ENCODE measurements around the gene TET1.
"Not testable (repeated sequence)": the region's sequence is repeated elsewhere in the genome, so short reads cannot be mapped to it uniquely, and the experiment has no call there.

TET1 gene

DNA sequence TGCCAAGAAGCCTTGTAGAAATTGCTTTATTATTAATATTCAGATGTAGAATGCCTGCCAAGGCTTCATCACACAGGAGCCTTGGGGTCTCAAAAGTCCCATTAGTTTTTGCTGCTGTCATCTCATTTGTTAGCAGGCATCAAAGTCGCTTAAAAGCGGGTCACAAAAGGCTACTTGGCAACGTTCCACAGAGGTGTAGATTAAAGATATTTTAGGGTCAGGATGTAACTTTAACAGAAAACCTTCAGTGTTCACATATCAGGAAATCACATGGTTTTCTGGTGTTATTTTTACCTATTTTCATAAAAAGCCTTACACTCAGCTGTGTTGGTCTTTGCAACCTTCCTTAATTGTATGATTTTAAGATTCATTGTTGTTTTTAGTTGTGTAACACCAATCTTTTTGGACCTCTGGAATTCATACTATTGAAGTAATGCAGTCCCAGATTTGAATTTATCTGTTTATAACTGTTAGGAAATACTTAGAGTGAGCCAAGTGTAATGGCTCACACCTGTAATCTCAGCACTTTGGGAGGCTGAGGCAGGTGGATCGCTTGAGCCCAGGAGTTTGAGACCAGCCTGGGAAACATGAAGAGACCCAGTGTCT lies 65.3 kb downstream of the TET1 start:
- DNase-seq (ENCODE audit: insufficient read length, low spot score): no peak
- TF ChIP-seq SPI1 (IDR thresholded peaks at IDR 0.05; ENCODE audit: low read depth, low read length) (no peak), PAX5 (IDR thresholded peaks at IDR 0.05; ENCODE audit: insufficient read depth, low read length, severe bottlenecking) (no peak), POLR2A (IDR thresholded peaks at IDR 0.05; ENCODE audit: low read depth, low read length) (no peak), TAF1 (IDR thresholded peaks at IDR 0.05; ENCODE audit: low read depth, low read length) (no peak), POLR2AphosphoS5 (IDR thresholded peaks at IDR 0.05; ENCODE audit: low read depth, low read length) (no peak), POU2F2 (IDR thresholded peaks at IDR 0.05; ENCODE audit: low read depth, low read length) (no peak)
- peak; percentile 31 for FAIRE-seq

DNA sequence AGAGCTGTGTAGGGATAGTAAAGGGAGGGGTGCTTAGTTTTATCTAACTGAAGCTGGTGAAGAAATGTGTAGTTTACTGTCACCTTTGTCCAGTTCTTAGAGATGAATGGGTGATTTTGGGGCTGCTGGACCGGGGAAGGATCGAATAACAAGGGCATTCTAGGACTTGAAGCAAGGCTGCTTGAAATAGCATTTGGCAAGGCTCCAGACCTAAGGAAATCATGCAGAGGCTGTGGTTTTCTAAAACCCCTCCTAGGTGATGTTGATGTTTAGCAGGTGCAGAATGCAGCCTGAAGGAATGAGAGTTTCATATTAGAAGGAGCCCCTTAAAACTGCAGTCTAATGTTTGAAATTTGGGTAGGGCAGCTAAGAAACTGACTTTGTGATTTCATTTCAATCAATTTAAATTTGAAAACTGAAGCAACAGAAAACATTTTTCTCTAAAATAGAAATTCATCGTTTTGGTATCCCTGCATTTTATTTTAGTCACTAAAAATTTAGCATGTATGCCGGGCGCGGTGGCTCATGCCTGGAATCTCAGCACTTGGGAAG lies 68.5 kb downstream of the TET1 start:
- TF ChIP-seq SPI1 (IDR thresholded peaks at IDR 0.05; ENCODE audit: low read depth, low read length) (no peak), PAX5 (IDR thresholded peaks at IDR 0.05; ENCODE audit: insufficient read depth, low read length, severe bottlenecking) (no peak)
- DNase-seq (ENCODE audit: insufficient read length, low spot score): no peak
- peak; percentile 52 for FAIRE-seq

DNA sequence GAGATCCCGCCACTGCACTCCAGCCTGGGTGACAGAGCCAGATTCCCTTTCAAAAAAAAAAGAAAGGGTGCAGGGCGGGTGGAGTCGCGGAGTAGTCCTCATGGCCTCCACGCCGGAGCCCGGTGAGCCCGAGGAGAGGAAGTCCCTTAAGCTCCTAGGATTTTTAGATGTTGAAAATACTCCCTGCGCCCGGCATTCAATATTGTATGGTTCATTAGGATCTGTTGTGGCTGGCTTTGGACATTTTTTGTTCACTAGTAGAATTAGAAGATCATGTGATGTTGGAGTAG lies 72.1 kb downstream of the TET1 start:
- not testable (repeated sequence) for FAIRE-seq; DNase-seq (ENCODE audit: insufficient read length, low spot score)

DNA sequence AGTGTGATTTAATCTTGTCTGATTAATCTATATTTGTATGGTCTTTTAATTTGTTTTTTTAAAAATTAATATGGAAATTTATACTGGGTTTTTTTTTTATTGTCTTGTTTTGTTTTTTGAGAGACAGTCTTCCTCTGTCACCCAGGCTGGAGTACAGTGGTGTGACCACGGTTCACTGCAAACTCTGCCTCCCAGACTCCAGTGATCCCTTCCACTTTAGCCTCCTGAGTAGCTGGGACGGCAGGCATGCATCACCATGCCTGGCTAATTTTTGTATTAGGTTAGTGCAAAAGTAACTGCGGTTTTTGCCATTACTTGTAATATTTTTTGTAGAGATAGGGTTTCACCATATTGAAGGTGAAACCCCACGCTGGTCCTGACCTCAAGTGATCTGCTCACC lies 73.1 kb downstream of the TET1 start:
- TF ChIP-seq POLR2AphosphoS5 (IDR thresholded peaks at IDR 0.05; ENCODE audit: low read depth, low read length) (no peak), PAX5 (IDR thresholded peaks at IDR 0.05; ENCODE audit: insufficient read depth, low read length, severe bottlenecking) (no peak), POU2F2 (IDR thresholded peaks at IDR 0.05; ENCODE audit: low read depth, low read length) (no peak), TAF1 (IDR thresholded peaks at IDR 0.05; ENCODE audit: low read depth, low read length) (no peak), POLR2A (IDR thresholded peaks at IDR 0.05; ENCODE audit: low read depth, low read length) (no peak), SPI1 (IDR thresholded peaks at IDR 0.05; ENCODE audit: low read depth, low read length) (no peak)
- FAIRE-seq (no peak), DNase-seq (ENCODE audit: insufficient read length, low spot score) (no peak)

DNA sequence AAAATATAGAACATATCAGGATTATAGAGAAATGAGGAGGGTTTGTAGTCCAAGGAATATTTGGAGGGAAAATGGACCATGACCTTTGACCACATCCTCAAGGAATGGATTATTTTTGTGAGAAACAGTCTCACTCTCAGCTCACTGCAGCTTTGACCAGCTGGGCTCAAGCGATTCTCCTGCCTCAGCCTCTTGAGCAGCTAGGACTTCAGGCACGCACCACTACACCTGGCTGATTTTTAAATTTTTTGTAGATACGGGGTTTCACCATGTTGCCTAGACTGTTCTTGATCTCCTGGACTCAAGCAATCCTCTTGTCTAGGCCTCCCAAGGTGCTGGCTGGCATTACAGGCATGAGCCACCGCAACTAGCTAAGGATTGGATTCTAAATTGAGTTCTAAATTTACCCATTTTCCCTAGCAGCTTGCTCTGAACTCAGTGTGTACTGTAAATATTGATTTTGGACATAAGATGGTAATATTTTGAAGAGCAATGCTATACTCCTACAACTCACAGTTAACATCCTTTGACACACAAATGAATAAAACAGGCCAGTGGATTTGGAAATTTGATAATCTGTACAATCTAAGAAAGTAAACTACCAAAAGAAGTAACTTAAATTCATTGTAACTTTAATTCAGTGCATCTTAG lies 73.8 kb downstream of the TET1 start:
- TF ChIP-seq PAX5 (IDR thresholded peaks at IDR 0.05; ENCODE audit: insufficient read depth, low read length, severe bottlenecking) (no peak), POLR2AphosphoS5 (IDR thresholded peaks at IDR 0.05; ENCODE audit: low read depth, low read length) (no peak), POU2F2 (IDR thresholded peaks at IDR 0.05; ENCODE audit: low read depth, low read length) (no peak), POLR2A (IDR thresholded peaks at IDR 0.05; ENCODE audit: low read depth, low read length) (no peak), SPI1 (IDR thresholded peaks at IDR 0.05; ENCODE audit: low read depth, low read length) (no peak), TAF1 (IDR thresholded peaks at IDR 0.05; ENCODE audit: low read depth, low read length) (no peak)
- FAIRE-seq: peak; percentile 61
- no peak for DNase-seq (ENCODE audit: insufficient read length, low spot score)

DNA sequence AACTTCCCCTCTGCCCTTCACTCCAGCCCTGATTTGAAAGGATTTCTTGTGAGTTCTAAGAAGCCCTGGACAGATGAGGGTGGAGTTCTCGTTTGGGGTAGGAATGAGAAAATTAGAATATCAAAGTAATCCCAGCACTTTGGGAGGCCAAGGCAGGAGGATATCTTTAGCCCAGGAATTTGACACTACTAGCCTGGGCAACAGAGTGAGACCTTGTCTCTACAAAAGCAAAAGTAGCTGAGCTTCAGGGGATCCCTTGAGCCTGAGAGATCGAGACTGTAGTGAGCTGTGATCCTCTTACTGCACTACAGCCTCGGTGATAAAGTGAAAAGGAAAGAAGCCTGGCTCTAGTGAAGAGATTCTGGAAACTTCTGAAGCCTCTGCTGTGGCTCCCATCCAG lies 76.2 kb downstream of the TET1 start:
- DNase-seq (ENCODE audit: insufficient read length, low spot score) (no peak), FAIRE-seq (no peak)
- TF ChIP-seq TAF1 (IDR thresholded peaks at IDR 0.05; ENCODE audit: low read depth, low read length): no peak
- no peak for TF ChIP-seq POLR2AphosphoS5 (IDR thresholded peaks at IDR 0.05; ENCODE audit: low read depth, low read length)
- TF ChIP-seq POU2F2 (IDR thresholded peaks at IDR 0.05; ENCODE audit: low read depth, low read length): no peak
- no peak for TF ChIP-seq POLR2A (IDR thresholded peaks at IDR 0.05; ENCODE audit: low read depth, low read length)
- TF ChIP-seq SPI1 (IDR thresholded peaks at IDR 0.05; ENCODE audit: low read depth, low read length): no peak

DNA sequence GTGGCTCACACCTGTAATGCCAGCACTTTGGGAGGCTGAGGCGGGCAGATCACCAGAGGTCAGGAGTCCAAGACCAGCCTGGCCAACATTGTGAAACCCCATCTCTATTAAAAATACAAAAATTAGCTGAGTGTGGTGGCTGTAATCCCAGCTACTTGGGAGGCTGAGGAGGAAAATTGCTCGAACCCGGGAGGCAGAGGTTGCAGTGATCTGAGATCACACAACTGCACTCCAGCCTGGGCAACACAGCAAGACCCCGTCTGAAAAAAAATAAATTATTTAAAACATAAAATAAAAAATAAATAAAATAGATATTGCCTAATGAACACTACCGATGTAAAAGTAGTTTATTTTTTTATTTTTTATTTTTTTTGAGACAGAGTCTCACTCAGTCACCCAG lies 83.4 kb downstream of the TET1 start:
- not testable (repeated sequence) for FAIRE-seq; DNase-seq (ENCODE audit: insufficient read length, low spot score)

DNA sequence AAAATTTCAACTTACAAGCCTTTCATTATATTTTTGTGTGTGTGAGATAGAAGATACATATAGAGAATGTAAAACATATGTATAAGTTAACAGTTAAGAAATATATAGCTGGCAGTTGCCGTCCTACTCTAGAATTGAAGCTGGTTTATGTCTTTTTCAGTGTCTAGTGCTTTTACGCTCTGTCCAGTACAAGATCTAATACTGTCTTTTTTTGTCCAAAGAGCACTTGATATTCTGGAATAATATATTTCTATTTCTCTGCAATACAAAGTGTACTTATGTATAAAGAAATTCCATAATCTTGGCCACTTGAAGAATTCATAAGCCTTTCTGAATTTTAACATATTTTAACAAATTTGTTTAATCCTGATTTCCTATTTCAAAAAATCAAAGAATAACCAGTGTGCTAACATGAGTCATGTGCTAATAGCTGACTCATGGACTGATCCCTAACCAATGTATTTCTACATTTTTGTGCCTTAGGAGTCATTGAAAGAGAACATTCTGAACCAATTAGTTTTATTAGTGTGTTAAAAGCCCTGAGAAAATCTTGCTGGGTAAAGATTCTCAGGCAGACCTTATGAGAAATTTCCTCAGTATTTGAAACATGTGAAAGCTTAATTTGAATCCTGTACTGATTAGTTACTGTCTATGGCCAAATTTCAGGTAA lies 87.7 kb downstream of the TET1 start:
- FAIRE-seq (no peak), DNase-seq (ENCODE audit: insufficient read length, low spot score) (no peak)
- TF ChIP-seq PAX5 (IDR thresholded peaks at IDR 0.05; ENCODE audit: insufficient read depth, low read length, severe bottlenecking) (no peak), POLR2AphosphoS5 (IDR thresholded peaks at IDR 0.05; ENCODE audit: low read depth, low read length) (no peak), TAF1 (IDR thresholded peaks at IDR 0.05; ENCODE audit: low read depth, low read length) (no peak), POU2F2 (IDR thresholded peaks at IDR 0.05; ENCODE audit: low read depth, low read length) (no peak), SPI1 (IDR thresholded peaks at IDR 0.05; ENCODE audit: low read depth, low read length) (no peak), POLR2A (IDR thresholded peaks at IDR 0.05; ENCODE audit: low read depth, low read length) (no peak)

DNA sequence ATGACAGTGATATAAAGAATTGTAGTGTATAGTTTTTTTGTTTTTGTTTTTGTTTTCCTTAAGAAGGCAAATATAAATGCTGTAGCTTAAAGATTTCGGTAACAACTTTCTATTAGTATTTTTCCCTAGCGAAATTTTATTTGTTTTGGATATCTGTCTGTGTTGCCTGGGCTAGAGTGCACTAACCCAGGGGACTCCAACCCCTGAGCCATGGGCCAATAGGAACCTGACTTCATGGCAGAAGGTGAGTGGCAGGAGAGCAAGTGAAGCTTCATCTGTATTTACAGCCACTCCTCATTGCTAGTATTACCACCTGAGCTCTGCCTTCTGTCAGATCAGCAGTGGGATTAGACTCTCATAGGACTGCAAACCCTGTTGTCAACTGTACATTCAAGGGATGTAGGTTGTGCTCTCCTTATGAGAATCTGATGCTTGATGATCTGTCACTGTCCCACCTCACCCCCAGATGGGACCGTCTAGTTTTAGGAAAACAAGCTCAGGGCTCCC lies 95.5 kb downstream of the TET1 start:
- TF ChIP-seq SPI1 (IDR thresholded peaks at IDR 0.05; ENCODE audit: low read depth, low read length) (no peak), POU2F2 (IDR thresholded peaks at IDR 0.05; ENCODE audit: low read depth, low read length) (no peak), TAF1 (IDR thresholded peaks at IDR 0.05; ENCODE audit: low read depth, low read length) (no peak), POLR2AphosphoS5 (IDR thresholded peaks at IDR 0.05; ENCODE audit: low read depth, low read length) (no peak), POLR2A (IDR thresholded peaks at IDR 0.05; ENCODE audit: low read depth, low read length) (no peak), PAX5 (IDR thresholded peaks at IDR 0.05; ENCODE audit: insufficient read depth, low read length, severe bottlenecking) (no peak)
- FAIRE-seq: no peak

DNA sequence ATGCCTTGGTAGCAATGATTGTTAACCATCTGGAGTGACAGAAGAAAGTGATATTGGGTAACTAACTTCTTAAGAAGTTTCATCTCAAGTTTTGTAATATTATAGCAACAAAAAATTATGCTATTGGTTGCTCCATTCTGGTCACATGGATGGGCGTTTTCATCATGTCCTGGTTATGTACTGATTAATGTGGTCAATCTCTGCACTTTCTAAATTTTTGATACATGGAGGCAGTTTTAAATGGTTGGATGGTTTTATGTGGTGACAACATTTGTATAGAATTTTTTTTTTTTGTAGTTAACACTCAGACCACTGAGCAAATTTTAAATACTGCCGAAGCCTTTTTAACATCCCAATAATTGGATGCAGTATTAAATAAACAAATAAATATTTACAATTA lies 105.7 kb downstream of the TET1 start:
- no peak for DNase-seq (ENCODE audit: insufficient read length, low spot score)
- no peak for FAIRE-seq
- TF ChIP-seq POLR2AphosphoS5 (IDR thresholded peaks at IDR 0.05; ENCODE audit: low read depth, low read length): no peak
- no peak for TF ChIP-seq TAF1 (IDR thresholded peaks at IDR 0.05; ENCODE audit: low read depth, low read length)
- no peak for TF ChIP-seq POLR2A (IDR thresholded peaks at IDR 0.05; ENCODE audit: low read depth, low read length)
- no peak for TF ChIP-seq PAX5 (IDR thresholded peaks at IDR 0.05; ENCODE audit: insufficient read depth, low read length, severe bottlenecking)
- no peak for TF ChIP-seq SPI1 (IDR thresholded peaks at IDR 0.05; ENCODE audit: low read depth, low read length)
- no peak for TF ChIP-seq POU2F2 (IDR thresholded peaks at IDR 0.05; ENCODE audit: low read depth, low read length)

More for the DNA sequence above, 95.5 kb downstream of the TET1 start:
- no peak for DNase-seq (ENCODE audit: insufficient read length, low spot score)

Data from GM12891 (cell line).